Duodenal mucosa (tissue), 2 donors: Measurements from ENCODE around the gene PUSL1.

Source experiments
- H3K27ac ChIP-seq: one replicate; pipeline ENCODE4 v1.7.0; 2013; ENCODE audit warnings: low read depth, low read length
- H3K27me3 ChIP-seq, 2 donors: one replicate each; pipeline ENCODE4 v1.7.0; 2013; ENCODE audit warnings: low read length in 2 of 2, control low read depth in 1 of 2; ENCODE audit not compliant: insufficient read depth in 2 of 2, control insufficient read depth in 1 of 2
- H3K36me3 ChIP-seq, 2 donors: one replicate each; pipeline ENCODE4 v1.7.0; 2013; ENCODE audit warnings: low read length in 2 of 2, control low read depth in 1 of 2; ENCODE audit not compliant: insufficient read depth in 2 of 2, control insufficient read depth in 1 of 2
- H3K4me1 ChIP-seq, 2 donors: one replicate each; pipeline ENCODE4 v1.7.0; 2013; ENCODE audit warnings: low read length in 2 of 2, control low read depth in 1 of 2; ENCODE audit not compliant: insufficient read depth in 2 of 2, control insufficient read depth in 1 of 2
- H3K4me3 ChIP-seq, 2 donors: one replicate each; pipeline ENCODE4 v1.7.0; 2013; ENCODE audit warnings: low read length in 2 of 2, low read depth in 1 of 2
- H3K9ac ChIP-seq, 2 donors: one replicate each; pipeline ENCODE4 v1.7.0; 2013; ENCODE audit warnings: low read length in 2 of 2, low read depth in 1 of 2
- H3K9me3 ChIP-seq, 2 donors: one replicate each; pipeline ENCODE4 v1.7.0; 2013; ENCODE audit warnings: low read length in 2 of 2, control low read depth in 1 of 2; ENCODE audit not compliant: control insufficient read depth in 1 of 2

The PUSL1 gene

DNA sequence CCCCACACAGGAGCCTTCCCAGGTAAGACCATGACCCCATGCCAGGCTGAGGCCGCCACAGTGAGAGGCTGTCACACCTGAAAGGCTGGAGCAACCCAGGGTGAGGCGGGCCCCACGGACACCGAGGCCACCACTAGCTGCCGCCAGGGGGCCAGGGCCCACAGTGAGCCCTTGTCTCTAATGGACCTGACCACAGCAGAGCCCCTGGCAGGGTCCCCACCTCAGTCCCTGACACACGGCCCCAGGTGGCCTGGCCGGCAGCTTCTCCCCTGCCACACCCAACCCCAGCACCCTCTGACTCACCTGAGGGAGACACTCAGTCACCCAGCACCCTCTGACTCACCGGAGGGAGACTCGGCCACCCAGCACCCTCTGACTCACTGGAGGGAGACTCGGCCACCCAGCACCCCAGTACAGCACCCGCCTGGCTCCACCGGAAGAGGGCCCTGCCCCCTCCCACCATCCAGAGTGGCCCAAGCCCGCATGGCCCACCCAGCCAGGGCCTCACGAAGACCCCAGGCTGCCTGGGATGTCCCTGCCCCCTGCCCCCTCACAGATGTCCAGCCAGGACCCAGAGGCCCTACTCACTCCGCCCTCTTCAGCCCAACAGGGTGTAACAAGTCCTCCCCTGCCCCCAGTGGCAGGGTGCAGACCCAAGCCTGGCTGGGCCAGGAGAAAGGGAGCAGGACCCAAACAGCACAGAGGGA lies 36.4 kb downstream of the PUSL1 start:
- H3K9me3 ChIP-seq = no peaks in the 10 kb centered on the region
- H3K4me1 ChIP-seq = peaks cover 34 to 41% of the 10 kb centered on the region in 2 donors
- peaks cover 7 to 21% of the 10 kb centered on the region in 2 donors for H3K36me3 ChIP-seq
- peak overlapping the region in 1 of 2 donors; percentile 15 for H3K4me3 ChIP-seq
- H3K27me3 ChIP-seq = no peaks in the 10 kb centered on the region
- H3K9ac ChIP-seq = peak overlapping the region in 1 of 2 donors; percentile 25
- H3K27ac ChIP-seq = no peak overlapping the region

DNA sequence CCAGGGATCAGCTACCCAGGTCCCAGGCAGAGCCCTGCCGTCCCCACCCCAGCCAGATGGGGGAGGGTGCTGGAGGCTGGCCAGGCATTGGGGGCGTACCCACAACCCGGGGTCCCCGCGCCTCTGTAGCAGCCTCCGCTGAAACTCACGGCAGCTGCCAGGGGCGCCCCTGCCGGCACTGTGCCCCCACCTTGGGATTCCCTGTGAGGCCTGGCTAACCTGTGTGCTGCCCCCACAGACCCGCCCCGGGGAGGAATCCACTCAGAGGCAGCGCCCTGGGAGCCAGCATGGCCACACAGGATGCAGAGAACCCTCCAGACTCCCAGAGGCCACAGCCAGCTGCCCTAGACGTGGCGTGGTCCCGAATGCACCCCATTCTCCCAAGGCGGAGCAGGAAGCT lies 37.0 kb downstream of the PUSL1 start:
- H3K9ac ChIP-seq = peak overlapping the region in 1 of 2 donors; percentile 25
- no peaks in the 10 kb centered on the region for H3K27me3 ChIP-seq
- H3K4me1 ChIP-seq = peaks cover 34 to 41% of the 10 kb centered on the region in 2 donors
- H3K27ac ChIP-seq = no peak overlapping the region
- no peaks in the 10 kb centered on the region for H3K9me3 ChIP-seq
- H3K36me3 ChIP-seq = peaks cover 7 to 16% of the 10 kb centered on the region in 2 donors
- H3K4me3 ChIP-seq = peak overlapping the region in 1 of 2 donors; percentile 15

DNA sequence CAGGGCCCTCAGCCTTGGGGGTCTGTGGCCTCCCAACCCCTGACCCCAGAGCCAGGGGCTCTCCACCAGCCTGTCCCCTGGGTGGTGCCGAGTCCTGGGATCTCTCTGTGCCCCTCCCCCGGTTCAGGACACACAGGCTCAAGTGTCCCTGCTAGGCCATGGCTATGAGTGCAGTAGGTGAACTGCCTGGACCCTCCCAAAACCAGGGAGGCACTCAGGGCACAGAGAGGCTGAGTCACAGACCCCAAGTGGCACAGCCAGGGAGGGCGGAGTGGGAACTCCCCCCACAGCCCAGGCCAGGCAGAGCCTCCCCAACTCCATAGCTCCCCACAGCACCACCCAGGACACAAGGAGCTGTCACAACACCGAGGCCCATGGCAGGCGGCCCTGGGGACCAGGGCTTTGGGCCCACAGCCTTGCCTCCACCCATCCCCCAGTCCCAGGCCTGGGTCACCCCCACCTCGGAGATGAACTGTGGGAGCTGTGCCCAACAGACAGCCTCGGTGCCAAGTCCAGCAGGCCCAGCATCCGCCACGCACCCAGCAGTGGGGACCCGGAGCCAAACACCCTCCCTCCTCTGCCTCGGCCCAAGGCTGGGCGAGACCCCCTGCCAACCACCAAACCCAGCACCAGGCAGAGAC lies 37.6 kb downstream of the PUSL1 start:
- H3K27me3 ChIP-seq = no peaks in the 10 kb centered on the region
- no peak overlapping the region for H3K27ac ChIP-seq
- no peaks in the 10 kb centered on the region for H3K9me3 ChIP-seq
- H3K4me3 ChIP-seq = peak overlapping the region in 1 of 2 donors; percentile 8
- H3K9ac ChIP-seq = no peak overlapping the region
- peaks cover 34 to 41% of the 10 kb centered on the region in 2 donors for H3K4me1 ChIP-seq
- peaks cover 6 to 10% of the 10 kb centered on the region in 2 donors for H3K36me3 ChIP-seq

DNA sequence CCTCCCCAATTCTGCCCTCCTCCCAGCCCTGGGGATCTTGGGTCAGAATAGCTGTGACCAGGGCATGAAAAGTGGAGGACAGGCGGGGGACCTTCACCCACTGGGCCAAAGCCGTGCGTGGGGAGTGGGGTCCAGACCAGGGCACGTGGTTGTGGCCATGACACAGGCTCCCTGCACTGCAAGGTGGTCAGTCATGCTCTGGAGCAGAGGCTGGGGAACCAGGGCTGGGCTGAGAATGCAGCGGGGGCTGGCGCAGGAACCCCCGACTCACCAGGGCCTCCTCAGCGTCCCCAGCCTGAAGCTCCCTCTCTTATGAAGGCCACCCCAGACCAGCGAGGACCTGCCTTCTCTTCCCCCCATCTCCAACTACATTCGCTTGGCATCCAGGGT lies 38.1 kb downstream of the PUSL1 start:
- H3K36me3 ChIP-seq = peaks cover under 1 to 4% of the 10 kb centered on the region in 2 donors
- H3K27ac ChIP-seq = no peak overlapping the region
- no peaks in the 10 kb centered on the region for H3K27me3 ChIP-seq
- H3K9me3 ChIP-seq = no peaks in the 10 kb centered on the region
- H3K4me3 ChIP-seq = peak overlapping the region in 1 of 2 donors; percentile 8
- no peak overlapping the region for H3K9ac ChIP-seq
- peaks cover 34 to 41% of the 10 kb centered on the region in 2 donors for H3K4me1 ChIP-seq

DNA sequence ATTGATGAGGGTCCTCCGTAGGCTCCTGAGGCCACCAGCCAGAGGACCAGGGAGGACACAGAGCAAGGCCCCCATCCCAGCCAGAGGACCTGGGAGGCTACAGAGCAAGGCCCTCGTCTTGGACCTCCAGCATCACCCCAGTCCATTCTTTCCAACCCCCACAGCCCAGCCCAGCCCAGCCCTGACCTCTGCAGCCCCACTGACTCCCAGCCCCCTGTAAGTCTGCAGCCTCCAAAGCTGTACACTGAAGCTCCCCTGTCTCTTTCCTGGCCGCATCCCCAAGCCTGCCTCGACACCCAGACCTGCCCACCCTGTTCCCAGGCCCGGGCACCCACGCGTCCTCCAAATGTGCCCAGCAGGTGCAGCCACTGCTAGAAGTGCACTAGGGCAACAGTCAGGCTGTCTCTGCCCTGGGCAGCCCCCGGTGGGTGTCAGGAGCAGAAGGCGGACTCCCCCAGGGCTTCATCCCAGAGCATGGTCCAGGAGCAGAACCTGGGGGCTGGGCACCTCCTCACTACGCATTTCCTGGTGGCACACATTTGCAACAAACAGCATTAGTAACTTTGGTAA lies 38.7 kb downstream of the PUSL1 start:
- H3K27ac ChIP-seq = peak overlapping the region; percentile 43
- H3K4me1 ChIP-seq = peaks cover 34 to 41% of the 10 kb centered on the region in 2 donors
- H3K9ac ChIP-seq = peak overlapping the region; percentile 58 to 69
- peaks cover 0 to 4% of the 10 kb centered on the region in 2 donors for H3K27me3 ChIP-seq
- no peaks in the 10 kb centered on the region for H3K9me3 ChIP-seq
- H3K36me3 ChIP-seq = no peaks in the 10 kb centered on the region
- peak overlapping the region; percentile 68 to 82 for H3K4me3 ChIP-seq

DNA sequence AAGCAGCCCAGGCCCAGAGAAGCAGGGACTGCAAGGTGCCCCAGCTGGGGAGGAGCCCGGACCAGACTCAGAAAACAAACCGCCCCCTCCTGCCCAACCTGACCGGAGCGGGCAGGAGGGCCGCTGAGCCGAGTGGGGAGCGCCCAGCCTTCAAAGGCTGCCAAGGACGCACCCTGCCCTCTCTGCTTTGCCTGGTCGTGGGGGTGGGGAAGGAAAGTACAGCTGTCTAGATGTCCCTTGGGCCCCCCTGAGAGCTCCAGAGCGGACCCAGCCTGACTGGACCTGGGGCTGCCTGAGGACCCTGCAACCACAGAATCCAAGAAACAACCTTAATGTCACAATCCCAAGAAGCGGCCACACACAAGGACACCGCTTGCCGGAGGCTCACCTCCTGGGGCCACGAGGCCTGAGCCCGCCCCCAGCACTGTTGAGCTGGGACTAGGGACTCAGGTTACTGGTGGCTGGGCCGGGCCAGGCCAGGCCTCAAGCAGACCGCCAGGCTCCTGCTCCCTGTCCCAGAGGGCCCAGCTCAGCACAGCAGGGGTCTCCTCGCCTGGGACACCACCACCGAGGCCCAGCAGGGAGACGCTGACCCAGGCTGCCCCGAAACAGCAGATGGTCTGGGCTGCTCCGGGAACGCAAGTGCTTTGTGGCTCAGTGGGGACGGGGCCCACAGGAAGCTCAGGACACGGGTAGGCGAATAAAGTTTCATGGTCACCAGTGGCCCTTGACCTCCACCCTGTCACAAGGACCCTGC lies 39.4 kb downstream of the PUSL1 start:
- peak overlapping the region; percentile 43 for H3K27ac ChIP-seq
- peak overlapping the region; percentile 68 to 82 for H3K4me3 ChIP-seq
- H3K4me1 ChIP-seq = peaks cover 40 to 44% of the 10 kb centered on the region in 2 donors
- H3K27me3 ChIP-seq = peaks cover 4 to 9% of the 10 kb centered on the region in 2 donors
- H3K9me3 ChIP-seq = no peaks in the 10 kb centered on the region
- peak overlapping the region; percentile 58 to 64 for H3K9ac ChIP-seq
- H3K36me3 ChIP-seq = no peaks in the 10 kb centered on the region

DNA sequence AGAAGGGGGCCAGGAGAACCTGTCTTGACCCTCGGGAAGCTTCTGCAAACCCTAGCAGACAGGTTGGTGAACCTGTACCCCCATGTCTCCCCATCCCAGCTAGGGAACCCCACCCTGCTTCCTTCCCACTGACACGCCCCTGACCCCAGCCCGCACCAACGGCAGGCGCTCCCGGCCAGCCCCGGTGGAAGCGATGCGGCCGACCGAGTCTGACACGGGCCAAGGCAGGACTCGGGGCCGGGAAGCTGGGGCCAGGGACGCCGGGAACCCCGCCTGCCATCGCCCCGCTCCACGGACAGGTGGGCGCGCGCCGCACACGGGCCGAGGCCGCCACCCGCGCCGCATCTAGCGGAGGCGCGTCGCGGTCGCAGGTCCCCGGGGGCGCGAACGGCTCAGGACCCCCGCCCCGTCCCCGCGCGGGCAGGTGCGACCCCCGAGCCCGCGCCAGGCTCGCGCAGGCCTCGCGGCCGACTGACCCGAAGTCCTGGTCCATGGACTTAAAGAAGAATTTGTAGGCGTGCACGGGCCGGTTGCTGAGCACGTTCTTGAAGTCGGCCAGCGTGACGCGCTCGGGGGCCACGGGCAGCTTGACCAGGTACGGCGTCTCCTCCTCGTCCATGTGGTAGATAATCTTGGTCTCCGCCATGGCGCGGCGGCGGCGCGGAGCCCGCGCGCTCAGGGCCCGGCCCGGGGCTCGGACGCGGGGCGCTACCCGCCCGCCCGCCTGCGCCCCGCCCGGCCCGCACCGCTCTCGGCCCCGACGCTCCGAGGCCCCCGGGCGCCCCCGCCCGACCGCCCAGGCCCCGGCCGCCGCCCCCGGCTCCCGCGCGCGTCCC lies 40.2 kb downstream of the PUSL1 start:
- Histone ChIP-seq H3K4me3 (peak overlapping the region; percentile 68 to 82), H3K27me3 (peaks cover 12 to 17% of the 10 kb centered on the region in 2 donors), H3K27ac (peak overlapping the region; percentile 43), H3K9me3 (no peaks in the 10 kb centered on the region), H3K36me3 (no peaks in the 10 kb centered on the region), H3K9ac (peak overlapping the region; percentile 58 to 64), H3K4me1 (peaks cover 43 to 48% of the 10 kb centered on the region in 2 donors)

DNA sequence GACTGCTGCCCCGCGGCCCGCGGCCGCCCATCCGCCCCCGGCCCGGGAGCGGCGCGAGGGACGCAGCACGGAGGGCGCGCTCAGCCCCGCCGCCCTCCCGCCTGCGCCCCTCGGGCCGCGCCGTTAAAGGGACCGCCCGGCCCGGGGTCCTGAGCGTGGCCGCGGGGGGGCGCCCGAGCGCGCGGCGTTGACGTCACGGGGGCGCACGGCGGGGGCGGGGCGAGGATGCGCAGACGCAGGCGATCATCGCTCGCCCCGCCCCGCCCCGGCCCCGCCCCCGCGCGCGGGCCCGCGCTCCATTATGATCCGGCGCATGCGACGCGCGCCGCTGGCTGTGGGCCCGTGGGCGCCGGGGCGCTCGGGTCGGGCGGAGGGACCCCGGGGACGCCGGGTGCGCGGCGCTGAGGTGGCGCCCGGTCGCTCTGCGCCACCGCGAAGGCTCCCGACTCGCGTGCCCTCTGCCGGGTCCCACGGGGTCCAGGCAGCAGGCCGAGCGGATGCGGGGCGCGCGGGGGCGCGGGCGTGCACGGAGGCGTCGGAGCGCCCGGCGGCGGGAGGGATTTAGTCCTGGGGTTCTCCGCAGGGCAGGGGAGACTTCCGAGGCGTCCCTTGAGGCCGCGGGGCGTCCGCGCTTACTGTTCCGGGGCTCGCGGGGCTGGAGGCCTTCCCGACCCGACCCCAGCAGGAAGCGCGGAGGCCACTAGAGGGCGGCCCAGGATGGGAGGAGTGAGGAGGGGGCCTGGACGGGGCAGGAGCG lies 41.0 kb downstream of the PUSL1 start, which contains the start of gene DVL1:
DVL1 (minus strand) TSS at position 163 of the 757 bp plus-strand sequence. CDS start 353 bp downstream, outside the sequence.
- no peaks in the 10 kb centered on the region for H3K36me3 ChIP-seq
- H3K9me3 ChIP-seq = no peaks in the 10 kb centered on the region
- H3K27me3 ChIP-seq = peaks cover 18 to 24% of the 10 kb centered on the region in 2 donors
- peak within 1 kb of the TSS; percentile 58 to 64 for H3K9ac ChIP-seq
- peak within 1 kb of the TSS; percentile 52 for H3K27ac ChIP-seq
- peaks cover 42 to 47% of the 10 kb centered on the region in 2 donors for H3K4me1 ChIP-seq
- H3K4me3 ChIP-seq = peak within 1 kb of the TSS; percentile 68 to 82
